ENCODE results near the gene UBR4. TPM values are rescaled to one million over a fixed set of nuclear protein-coding genes. Genes with fewer than 3 reads are reported as not detected.

Gene UBR4
- total RNA-seq, 1 donor from 2014 or later = 71.4 TPM

DNA sequence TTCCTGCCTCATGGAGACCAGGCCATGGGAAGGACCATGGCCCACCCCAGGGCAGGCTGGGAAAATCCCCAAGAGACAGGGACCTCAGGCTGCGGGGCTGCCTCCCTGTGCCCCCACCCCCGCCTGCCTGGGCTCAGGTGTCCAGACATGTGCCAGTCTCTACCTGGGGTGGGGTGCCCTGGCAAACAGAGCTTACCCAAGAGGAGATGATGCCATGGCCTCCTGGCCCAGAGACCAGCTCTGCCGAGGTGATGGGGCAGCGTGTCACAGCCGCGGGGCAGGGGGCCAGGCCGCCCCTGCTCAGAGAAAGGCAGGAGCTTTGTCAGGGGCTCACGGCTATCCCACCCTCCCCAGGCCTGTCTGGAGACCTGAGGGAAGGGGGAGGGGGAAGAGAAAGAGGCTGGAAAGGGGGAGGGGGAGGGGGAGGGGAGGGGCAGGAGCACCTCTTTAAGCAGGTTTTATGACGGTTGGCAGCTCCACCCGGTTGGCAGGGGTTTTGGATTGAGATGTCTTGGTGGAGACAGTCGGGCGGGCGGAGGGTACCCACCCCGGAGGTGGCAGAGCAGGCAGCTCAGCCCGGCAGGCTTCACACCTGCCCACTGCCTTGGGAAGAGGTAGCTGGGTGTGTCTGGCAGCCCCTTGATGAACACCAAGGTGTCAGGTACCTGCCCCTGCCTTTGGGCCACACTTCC lies 152.1 kb downstream of the UBR4 start:
- DNase-seq (ENCODE audit: low read depth in 2 of 2) = no peak

DNA sequence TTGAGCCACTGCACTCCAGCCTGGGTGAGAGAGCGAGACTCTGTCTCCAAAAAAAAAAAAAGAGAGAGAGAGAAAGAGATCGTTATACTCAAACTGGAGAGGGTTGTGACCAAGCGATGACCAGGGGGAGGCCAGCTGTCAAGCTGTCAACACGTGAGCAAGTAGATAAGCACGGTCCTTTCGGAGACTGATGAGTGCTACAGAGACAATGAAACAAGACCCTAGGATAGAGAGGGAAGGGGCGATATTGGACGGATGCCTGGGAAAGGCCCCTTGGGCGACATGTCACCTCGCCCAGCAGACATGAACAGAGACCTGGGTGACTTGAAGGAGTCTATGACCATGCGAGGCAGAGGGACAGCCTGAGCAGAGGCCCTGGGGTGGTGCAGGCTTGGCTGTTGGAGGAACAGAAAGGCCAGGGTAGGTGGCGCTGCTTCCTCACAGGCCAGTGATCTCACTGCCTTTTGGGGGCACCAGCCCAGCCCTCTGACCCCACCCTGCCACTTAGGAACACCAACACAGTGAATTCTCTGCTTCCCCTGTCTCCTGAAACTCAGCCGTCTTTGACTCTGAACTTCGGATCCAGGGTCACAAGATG lies 152.8 kb downstream of the UBR4 start:
- no peak for DNase-seq (ENCODE audit: low read depth in 2 of 2)

DNA sequence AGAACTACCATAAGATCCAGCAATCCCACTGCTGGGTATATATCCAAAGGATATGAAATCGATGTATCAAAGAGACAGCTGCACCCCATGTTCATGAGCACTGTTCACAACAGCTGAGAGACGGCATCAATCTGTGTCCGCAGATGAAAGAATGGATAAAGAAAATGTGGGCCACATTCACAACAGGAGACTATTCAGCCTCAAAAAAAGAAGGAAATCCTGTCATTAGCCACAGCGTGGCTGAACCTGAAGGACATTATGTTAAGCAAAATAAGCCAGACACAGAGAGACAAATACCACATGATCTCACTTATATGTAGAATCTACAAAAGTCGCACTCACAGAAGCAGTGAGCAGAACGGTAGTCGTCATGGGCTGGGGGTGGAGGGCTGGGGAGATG lies 154.4 kb downstream of the UBR4 start:
- DNase-seq (ENCODE audit: low read depth in 2 of 2) = peak in 1 of 2 donors; percentile 31

DNA sequence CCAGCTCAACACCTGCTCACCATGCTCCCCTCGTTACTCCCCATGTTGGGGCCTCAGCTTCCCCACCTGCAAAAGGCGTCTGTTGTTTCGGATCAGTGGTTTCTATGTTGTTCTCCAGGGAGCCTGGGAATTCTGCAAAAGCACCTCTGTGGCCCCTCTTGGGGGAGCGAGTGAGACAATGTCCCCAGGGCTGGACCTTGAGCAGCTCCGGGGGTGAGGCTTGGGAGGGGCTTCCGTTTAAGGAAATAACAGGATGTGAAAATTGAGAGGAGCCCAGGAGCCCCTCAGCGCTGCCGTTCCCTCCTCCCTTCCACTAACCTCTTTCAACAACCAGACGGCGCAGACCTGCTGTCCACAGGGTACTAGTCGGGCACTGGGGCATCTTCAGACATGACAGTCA lies 155.1 kb downstream of the UBR4 start:
- DNase-seq (ENCODE audit: low read depth in 2 of 2) = no peak

DNA sequence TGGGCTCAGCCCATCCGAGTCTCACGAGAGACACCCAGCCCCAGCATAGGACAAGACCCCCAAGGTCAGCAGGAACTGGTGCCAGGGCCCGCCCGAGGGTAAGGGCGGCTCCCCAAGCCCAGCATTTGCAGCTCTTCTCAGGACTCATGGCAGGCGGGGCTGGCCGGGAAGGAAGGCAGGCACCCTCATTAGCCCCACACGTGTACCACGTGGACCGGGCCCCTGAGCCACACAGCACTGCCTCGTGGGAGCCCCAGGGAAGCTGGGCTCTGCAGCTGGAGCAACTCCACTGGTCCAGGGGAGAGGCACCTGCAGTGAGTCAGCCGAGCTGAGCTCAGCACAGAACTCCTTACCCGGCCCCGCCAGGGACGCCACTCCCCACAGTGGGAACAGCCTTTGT lies 155.8 kb downstream of the UBR4 start:
- no peak for DNase-seq (ENCODE audit: low read depth in 2 of 2)

DNA sequence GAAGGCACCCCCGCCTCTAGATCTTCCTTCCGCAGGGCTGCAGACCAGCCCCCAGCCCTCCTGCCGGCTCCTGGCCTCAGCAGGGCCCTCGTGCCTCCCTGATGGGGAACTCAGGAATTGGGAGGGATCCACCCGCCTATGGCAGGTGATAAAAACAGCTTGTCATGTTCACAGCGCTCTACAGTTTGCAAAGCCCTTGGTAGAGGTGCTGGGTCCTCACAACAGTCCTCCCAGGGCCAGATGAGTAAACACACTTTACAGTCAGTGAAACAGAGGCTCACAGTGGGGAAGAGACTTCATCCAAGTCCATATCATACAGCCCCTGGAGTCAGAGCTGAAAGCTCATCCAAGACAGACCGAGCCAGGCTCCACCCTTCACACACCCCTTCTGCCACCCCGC lies 156.6 kb downstream of the UBR4 start:
- no peak for DNase-seq (ENCODE audit: low read depth in 2 of 2)

DNA sequence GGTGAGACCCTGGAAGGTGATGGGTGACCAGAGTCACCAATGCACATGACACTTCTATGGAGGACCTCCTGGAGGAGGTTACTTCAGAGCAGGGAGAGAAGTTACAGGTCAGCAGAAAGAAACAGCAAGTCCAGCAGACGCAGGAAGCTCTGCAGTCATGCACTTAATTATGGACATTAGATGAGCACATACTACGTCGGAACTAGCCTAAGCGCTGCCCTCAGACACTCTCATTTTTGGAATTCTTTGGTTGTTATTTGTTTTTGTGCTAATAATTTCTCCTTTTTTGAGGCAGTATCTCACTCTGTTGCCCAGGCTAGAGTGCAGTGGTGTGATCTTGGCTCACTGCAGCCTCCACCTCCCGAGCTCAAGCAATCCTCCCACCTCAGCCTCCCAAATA lies 160.3 kb downstream of the UBR4 start:
- DNase-seq (ENCODE audit: low read depth in 2 of 2) = no peak

DNA sequence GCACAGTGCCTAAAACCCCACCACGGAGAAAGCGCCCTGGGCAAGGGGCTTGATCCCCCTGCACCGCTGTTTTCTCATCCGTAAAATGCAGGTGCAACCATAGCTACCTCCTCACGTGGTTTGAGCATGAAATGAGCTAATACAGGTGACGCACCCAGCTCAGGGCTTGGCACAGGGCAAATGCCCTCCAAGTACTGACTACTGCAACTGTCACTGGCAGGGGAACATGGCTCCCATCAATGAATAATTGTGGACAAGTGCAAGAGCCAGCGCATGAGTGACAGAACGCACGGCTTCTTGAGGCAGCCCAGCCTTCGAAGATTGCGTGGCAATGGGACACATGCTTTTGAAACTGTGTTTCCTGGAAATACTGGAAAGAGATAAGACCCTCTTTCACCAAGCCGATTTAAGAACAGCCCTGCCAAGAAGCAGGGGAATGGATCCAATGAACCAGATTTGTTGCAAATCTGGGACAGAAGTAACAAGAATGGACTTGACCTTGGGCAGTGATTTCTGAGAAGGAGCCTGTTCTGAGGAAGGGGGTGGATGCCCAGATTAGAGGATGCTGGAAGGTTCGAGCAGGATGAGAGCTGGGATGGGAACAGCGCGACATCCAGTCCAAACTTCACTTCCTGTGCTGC lies 160.8 kb downstream of the UBR4 start:
- DNase-seq (ENCODE audit: low read depth in 2 of 2) = no peak

DNA sequence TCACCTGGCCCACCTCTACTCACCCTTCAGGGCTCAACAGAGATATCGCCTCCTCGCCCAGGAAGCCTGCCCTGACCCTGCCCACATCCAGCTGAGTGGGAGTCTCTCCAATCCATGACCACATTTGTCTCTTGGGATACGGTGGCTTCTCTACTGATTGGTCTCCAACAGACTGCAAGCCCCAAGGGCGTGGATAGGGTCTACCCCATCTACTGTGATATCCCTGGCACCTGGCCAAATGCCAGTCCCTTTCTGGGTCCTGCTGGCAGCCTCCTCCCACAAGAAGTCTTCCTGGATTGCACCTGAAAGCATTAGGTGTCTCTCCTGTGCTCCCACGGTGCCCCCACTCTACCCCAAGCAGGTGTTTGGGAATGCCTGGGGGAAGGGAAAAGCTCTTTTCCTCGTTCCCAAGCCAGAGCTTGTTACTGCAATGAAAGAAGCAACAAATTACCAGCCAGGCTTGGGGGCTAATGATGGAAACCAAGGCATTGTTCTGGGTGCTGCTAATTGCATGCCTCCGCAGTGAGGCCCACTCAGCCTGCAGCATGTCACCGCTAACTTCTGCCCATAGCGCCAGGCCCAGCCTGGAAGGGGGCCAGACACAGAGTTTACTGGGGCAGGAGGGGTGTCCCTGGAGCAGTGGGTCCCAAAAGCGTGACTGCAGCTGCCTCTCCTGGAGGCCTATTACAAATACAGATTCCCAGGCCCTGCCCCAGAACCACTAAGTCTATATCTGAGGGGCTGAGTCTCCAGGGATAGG lies 162.9 kb downstream of the UBR4 start:
- no peak for DNase-seq (ENCODE audit: low read depth in 2 of 2)

DNA sequence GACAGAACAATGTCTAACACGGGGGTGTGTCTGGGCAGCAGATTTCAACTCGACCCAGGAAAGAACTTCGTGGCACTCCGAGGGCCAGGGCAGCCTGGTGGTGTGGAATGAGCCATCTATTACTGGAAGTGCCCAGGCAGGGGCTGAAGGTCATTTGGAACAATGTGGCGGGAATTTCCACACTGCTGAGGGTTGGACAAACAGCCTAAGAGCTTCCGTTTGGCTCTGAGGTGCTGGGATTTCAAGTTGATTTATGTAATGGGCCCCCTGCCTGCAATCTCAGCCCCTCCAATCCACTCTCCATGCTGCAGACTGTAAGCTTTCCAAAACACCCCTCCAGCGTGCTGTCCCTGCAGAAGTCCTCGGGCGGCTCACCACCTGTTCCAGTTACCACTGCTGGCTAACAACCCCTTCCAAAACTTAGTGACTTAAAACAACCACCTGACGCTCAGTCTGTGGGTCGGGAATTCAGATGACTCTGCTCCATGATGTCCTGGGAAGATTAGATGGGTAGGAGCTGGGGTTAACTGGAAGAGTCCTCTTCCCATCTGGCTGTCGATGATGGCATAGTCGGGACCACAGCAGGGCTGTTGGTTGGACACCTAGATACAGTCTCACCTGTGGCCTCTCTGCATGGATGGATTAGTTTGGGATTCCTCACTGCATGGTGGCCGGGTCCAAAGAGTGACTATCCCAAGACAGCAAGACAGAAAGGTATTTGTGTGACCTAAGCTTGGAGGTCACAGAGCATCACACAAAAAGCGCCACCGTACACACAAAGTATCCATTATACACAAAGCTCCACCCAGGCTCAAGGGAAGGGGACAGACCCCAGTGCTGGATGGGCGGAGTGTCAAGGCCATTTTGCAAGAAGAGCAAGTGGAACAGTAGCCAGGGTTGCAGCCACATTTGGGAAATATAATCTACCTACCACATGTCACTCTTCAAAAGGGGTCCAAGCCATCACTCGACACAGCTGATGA lies 163.9 kb downstream of the UBR4 start:
- peak in 1 of 2 donors; percentile 57 for DNase-seq (ENCODE audit: low read depth in 2 of 2)

DNA sequence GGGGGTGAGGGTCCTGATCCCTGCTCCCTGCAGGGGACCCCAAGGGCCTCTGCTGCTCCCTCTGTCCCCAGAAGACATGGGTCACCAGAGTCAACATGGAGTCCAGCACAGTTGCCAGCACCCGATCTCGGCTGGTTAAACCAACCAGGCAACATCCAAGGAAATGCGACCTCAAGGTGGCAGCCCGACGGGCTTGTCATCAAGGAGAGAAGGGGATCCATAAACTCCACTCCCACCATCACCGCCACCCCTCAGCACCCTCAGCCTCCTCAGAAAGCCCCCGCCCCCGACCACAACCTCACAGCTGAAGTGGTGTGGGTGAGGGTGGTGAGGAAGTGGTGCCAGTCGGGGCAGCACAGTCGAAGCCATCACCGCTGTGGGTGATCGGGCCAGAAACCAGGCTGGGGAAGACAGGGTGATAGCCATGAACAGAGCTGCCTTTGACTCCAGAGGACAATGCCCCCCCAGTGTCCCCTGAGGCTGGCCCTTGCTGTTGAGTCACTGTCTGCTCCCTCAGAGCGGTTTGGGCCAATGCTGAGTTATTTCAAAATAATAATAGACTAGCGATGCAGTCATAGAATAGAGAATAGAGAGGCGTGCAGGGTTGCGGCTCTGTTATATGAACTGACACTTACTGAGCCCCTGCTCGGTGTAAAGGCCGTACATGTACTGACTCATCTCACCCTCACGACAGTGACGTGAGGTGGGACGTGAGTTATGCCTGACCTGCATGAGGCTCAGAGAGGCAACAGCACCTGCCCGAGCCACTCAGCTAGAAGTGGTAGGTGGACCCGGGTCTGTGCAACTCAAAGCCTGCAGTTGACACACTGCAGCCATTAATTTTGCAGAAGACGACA lies 164.9 kb downstream of the UBR4 start:
- no peak for DNase-seq (ENCODE audit: low read depth in 2 of 2)

DNA sequence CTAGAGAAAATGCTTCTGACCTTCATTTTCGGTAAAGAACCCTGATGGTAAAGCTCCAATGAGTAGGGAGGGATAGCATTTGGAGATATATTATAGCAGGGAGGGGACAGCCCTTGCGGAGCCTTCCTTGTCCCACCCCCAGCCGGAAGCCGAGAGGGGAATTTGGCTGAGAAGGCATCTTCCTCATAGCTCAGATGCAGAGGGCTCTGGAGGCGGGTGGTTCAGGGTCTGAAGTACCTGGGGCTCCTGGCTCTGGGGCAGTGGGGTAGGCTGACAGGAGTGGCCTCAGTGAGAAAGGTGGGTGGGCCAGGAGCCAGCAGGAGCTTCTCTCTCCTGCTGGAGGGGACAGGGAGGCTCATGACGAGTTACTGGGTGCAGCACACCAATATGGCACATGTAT lies 165.6 kb downstream of the UBR4 start:
- no peak for DNase-seq (ENCODE audit: low read depth in 2 of 2)

DNA sequence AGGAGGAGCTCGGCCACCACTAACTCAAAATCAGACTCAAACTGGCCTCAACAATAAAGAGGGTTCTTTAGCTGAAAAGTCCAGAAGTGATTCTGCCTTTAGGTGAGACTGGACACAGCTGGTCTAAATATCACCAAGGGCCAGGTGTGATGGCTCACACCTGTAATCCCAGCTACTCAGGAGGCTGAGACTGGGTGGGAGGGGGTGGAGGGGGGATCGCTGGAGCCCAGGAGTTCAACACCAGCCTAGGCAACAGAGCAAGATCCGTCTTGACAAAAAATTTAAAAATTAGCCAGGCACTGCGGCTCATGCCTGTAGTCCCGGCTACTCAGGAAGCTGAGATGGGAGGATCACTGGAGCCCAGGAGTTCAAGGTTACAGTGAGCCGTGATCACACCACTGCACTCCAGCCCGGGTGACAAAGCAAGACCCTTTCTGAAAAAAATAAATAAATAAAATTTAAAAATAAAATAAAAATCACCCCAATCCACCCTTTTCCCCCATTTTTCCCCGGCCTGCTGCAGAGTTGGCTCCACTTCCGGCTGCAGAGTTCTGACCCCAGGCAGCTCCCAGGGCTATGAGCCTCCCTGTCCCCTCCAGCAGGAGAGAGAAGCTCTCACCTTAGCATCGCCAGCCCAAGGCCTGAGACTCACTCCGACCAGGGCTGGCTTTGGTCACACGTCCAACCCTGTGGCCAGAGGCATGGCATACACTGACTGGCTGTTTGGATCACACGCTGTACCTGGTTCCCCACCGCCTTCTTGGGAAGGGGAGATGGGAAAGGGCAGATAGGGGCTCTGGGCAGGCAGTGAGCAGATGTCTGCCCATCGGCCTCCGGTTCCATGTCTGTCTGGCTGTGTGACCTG lies 166.3 kb downstream of the UBR4 start:
- DNase-seq (ENCODE audit: low read depth in 2 of 2) = no peak

DNA sequence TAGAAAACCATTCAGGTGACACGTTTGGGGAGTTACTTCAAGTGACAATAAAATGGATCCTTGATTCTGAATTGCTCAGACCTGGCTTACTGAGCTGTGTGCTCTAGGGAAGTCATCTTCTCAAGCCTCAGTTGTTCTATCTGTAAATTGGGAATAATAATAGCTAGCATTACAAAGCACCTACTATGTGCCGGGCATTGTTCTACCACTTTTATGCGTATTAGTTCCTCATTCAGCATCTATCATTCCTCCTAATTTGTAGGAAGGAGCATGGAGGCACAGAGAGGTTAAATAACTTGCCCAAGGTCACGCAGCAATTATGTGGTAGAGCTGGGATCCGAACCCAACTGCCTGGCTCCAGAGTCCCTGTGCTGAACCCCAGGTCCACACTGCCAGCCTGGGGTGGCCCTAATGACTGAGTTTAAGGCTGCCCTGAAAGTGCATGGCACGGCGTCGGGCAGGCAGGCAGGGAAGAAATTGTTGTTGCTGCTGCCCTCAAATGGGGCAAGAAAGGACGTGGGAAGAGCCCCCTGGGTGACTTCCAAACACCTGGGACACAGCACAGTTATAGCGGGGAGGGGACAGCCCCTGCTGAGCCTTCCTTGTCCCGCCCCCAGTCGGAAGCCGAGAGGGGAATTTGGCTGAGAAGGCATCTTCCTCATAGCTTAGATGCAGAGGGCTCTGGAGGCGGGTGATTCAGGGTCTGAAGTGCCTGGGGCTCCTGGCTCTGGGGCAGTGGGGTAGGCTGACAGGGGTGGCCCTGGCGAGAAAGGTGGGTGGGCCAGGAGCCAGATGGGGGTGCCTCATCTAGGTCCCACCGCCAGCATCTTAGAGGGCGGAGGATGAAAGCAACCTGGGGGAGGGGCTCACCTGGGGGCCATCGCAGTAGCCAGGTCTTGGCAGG lies 167.1 kb downstream of the UBR4 start:
- DNase-seq (ENCODE audit: low read depth in 2 of 2) = no peak

DNA sequence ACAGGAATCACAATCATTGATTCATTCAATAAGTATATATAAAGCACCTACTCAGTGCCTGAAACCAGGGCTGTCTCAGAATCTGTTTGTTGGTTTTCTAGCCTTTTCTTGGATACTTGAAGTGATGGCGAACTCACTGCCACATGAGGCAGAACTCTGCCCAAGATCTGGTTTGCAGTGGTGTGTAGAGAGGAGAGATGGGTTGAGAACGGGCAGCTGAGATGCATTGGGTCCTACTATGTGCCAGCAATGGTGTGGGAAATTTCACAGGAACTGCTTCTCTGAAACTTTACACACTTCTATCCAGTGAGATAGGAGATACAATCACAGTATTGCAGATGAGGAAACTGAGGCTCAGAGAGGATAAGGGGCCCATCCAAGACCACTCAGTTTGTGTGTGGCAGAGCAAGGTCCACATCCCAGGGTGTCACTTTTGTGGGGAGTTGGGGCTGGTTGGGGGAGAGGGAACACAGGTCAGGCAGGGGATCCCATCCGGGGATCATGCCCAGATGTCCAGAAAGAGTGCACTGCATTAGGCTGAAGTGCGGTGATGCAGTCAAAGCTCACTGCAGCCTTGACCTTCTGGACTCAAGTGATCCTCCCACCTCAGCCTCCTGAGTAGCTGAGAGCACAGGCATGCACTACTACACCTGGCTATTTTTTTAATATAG lies 169.9 kb downstream of the UBR4 start:
- no peak for DNase-seq (ENCODE audit: low read depth in 2 of 2)

DNA sequence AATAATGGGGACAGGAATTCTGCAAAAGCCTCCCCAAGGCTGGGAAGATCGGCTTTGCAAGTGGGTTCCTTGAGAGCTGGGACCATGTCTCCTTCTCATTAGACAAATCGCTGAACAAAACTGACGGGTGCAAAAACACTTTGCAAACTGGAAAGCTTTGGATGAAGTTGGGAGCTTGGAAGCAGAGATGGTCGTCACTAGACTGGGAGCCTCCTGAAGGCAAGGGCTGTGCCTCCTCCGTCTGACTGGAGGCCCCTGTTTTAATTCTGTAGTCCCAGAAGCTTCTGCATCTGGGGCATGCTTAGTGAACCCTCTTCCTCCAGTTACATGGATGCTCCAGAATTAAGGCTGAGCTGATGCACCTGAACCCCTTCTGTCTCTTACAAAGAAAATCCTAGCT lies 171.3 kb downstream of the UBR4 start:
- no peak for DNase-seq (ENCODE audit: low read depth in 2 of 2)

DNA sequence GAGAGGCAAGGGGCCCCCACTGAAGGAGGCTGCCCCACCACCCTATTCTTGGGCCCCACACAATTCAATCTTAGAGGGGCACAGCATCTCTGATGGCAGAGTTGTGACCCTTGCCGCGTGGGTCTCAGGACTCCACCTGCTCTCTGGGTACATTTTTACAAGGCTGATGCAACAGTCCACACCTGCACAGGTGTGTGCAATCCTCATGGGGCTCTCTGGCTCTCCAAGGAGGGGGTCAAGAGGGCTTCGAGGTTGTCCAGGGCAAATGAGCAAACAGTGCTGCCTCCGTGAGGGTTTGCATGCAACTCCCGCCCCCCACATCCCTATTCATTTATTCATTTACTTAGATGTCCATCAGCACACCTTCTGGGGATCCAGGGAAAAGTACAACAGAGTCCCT lies 172.0 kb downstream of the UBR4 start:
- DNase-seq (ENCODE audit: low read depth in 2 of 2) = no peak

DNA sequence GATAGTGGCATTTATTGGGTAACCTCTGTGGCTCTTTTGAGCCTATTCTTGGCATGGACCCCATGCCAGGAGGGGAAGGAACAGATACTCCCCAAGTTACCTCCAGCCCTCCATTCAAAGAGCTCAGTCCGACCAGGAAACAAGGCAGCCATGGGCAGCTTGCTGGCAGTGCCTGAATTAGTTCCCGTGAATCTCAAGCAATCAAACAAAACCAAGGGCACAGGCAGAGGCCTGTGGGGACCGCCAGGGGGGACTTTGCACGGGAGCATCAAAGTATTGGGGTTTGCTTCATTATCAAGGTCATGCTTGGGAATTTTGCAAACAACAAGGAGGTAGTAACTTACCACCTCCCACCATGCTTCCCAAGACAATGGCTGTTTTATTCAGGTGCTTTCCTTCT lies 172.4 kb downstream of the UBR4 start:
- DNase-seq (ENCODE audit: low read depth in 2 of 2) = no peak
